NCI-H82 treated with DMSO at 0.1 percent for 48 hours (cell line): Measurements from ENCODE around the gene CMIP.
"Not testable (repeated sequence)": the region's sequence is repeated elsewhere in the genome, so short reads cannot be mapped to it uniquely, and the experiment has no call there.

ENCODE experiments used
- DNase-seq: peaks from one replicate; lab custom pipeline; 2025; ENCODE audit not compliant: unreplicated experiment; lab: John Stamatoyannopoulos, UW

Gene CMIP

DNA sequence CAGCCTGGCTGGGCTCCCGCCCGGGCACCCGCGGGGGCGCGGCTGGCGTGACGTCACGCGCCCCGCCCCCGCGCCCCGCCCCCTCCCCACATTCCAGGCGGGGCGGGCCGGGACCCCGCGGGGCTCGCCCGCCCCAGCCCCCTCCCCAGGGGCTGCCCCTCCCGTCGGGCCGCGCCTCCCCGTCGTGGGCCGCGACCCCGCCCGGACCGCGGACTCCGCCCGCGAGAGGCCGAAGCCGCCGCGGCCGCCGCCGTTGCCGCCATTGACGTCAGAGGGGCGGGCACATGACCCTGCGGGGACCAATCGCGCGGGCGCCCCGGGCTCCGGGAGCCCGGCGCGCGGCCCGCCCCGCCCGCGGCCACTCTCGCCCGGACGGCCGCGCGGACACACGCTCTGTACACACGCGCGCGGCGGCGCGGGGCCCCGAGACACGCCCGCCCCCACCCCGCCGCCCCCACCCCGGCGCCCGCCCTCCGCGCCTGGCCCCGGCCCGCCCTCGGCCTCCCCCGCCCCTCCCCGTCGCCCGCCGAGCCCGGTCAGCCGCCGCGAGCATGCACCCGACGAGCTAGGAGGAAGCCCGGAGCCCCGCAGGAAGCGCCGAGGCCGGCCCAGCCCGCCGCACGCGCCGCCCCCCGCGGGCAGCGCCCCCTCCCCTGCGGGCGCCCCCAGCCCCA, at the start of gene CMIP:
TSS of gene CMIP (plus strand) at position 361 of the 674 bp plus-strand sequence.
- DNase-seq: peak; percentile 29

DNA sequence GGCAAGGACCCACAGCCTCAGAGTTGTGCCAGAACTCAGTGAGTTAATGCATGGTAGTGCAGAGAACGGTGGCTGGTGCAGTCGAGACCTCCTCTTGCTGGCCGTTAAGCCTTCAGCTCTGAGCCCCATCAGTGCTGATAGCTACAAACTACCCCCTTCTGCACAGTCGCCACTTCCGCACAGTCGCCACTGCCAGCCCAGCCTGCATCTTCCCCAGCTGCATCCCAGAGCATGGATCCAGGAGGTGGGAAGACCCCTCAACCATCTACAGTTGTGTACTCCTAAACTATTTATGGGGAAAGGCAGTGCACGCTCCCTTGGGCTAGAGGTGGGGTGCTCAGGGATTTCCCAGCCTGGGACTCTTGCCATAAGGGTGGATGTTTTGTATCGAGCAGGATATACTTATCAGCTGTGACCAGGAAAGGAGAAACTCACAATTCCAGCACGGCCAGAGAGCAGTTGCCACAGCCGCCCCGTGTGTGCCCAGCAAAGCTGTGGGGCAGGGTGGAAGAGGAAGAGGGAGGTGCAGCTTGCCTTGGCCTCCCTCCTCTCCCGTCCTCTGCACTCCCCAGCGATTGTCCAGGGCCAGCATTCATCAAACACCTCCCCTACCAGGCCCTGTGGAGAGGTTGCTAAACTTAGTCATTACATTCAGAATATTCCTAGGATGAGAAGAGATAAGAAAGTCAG, 49.5 kb upstream of the CMIP start:
- DNase-seq: no peak

DNA sequence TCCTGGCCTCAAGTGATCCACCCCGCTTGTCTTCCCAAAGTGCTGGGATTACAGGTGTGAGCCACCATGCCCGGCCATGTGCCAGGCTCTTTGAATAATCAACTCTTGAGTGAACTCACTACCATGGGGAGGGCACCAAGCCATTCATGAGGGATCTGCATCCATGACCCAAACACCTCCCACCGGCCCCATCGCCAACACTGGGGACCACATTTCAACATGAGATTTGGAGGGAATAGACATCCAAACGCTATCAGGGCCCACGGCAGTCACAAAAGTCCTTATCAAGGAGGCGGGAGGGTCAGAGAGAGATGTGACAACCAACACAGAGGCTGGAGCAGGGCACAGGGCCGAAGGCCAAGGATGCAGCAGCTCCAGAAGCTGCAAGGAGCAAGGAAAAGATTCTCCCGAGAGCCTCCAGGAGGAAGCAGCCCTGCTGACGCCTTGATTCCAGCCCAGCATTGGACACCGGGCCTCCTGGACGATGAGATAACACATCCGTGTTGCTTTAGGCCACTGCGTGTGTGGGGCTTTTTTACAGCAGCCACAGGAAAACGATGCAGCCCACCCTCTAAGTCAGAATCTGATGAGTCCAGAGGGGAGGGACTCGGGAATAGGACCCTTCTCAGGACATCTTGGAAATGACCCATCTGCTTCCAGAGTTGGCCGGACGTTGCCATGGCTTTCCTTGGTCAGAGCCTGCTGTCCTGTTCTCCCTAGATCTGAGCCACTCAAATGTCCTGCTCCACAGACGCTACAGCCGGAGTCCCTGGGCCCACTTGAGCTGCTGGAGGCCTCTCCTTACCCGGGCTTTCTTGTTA, 47.3 kb upstream of the CMIP start:
- DNase-seq: no peak

DNA sequence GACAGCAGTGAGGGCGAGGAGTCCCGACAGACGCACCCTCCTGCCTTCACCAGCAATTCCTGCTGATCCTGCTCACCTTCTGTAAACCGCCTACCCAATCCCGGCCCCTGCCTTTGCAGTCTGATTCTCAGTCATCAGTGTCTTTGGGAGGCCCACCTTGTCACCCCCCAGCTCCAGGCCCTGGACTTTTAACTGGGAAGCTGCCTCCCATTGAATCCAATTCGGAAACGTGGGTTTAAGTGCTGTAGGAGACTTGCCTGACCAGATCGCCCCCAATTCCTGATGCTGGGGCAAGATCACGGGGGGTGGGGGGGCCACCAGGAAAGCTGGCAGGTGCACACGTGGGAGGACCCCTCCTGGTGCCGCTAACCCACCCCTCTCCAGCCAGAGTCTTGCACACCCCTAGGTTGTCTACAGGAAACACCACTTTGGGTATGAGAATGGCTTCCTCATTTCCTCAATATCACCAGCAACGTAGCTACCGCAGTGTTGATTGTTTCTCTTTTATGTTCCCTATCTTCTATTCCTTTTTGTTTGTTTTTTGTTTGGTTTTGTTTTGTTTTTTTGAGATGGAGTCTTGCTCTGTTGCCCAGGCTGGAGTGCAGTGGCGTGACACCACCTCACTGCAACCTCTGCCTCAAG, 46.6 kb upstream of the CMIP start:
- no peak for DNase-seq

DNA sequence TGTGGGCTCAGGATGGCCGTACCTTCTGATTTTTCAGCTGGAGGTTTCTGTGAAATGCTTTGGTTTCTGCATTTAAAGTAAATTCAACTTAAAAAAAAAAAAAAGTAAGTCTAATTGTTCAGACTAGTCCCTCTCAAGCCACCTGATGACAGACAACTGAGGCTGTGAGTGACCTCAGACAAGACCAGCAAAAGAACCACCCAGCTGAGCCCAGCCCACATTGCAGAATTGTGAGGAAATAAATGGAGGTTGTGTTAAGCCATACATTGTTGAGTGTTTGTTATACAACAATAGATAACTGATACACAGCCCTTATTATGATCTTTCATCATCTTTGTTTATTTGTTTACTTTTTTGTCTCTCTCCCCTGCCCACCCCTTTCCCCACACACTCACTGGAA, 44.7 kb upstream of the CMIP start:
- DNase-seq: no peak

DNA sequence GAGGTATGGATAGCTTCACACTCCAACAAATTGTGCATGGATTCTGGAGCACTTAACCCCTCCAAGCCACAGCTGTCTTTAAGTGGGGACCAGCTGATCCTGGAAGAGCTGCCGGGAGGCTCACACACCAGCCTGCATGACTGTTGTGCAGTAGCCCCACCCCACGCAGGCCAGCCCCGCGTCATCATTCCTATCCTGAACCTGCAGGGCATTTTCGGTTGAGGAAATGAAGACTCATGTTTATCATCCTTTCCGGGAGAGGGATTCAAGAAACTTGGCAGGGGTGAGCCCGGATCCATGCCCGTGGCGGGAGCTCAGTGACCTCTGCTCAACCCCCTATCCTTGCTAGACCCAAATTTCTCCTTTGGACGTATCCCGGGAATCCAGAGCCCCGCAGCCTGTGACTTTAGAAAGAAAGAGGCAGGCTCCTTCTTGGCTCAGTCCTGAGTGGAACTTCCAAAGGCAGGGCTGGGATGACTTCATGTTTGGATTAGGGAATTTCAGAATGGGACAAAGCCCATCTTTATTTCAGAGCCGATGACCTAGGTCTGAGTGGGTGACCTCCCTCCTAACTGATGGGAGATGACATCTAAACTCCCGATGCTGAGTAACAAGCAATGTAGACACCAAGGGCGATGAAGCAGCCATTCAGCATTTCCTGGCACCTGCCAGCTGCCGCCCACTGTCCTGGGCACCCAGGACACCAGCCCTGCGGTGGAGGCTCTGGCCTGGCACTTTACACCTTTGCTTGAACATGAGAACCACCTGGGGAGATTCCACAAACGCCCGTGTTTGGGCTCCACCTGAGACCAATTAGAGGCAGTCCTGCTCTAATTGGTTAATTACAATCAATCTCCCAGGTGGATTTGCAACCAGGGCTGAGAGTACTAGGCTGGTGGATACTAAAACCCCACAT, 43.3 kb upstream of the CMIP start:
- DNase-seq: no peak

DNA sequence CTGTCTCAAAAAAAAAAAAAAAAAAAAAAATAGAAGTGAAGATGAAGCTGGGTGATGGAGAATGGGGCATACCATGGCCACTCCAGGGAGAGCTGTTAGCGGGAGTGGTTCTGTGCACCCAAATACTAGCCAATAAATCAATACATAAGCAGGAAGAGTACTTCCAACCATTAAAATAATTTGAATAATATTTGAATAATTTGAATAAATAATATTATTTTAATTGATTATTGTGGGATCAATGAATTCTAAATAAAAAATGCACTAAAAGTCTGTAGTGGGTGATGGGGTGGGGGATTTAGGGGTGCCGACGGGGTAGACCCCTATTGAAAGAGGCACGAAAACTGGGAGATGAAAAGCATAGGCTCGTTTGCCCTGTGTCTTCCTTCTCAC, 41.4 kb upstream of the CMIP start:
- no peak for DNase-seq

DNA sequence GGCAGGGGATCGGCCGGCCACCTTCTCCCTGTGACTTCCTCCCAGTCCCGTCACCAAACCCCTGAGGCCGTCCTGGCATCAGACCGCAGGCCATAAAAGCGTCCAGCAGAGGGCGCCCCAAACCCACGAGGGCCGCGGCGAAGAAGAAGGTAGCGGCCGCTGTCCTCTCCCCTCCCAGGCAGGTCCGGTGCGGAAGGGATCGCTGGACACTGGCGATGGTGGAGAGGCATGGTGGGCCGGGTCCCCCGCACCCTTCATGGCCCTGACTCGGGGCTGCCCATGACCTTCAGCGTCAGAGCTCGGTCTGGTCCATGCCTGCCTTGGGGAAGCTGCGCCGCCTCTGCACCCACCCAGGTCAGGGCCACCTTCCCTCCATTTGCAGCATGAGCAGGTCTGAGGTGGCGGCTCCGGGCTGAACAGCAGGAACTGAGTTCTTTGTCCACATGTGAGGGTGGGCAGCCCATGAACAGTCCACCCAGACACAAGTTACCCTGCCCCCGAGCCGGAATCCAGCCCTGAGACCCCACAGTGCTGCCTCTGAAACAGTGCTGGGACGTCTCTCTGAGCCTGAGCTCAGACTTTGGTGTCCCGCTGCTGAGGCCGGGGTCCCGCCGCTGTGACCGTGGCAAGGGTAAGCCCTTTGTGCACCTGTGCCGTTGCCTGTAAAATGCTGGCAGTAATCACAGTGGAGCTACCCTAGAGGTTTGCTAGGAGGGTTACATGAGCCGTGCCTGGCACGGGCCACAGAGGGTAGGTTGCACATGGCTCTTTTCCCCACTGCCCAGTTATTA, 40.8 kb upstream of the CMIP start:
- peak; percentile 23 for DNase-seq

DNA sequence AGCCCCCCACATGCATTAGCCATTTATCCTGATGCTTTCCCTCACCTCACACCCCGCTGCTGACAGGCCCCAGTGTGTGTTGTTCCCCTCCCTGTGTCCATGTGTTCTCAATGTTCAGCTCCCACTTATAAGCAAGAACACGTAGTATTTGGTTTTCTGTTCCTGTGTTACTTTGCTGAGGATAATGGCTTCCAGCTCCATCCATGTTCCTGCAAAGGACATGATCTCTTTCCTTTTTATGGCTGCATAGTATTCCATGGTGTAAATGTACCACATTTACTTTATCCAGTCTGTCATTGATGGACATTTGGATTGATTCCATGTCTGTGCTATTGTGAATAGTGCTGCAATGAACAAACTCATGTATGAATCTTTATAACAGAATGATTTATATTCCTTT, 39.6 kb upstream of the CMIP start:
- not testable (repeated sequence) for DNase-seq

DNA sequence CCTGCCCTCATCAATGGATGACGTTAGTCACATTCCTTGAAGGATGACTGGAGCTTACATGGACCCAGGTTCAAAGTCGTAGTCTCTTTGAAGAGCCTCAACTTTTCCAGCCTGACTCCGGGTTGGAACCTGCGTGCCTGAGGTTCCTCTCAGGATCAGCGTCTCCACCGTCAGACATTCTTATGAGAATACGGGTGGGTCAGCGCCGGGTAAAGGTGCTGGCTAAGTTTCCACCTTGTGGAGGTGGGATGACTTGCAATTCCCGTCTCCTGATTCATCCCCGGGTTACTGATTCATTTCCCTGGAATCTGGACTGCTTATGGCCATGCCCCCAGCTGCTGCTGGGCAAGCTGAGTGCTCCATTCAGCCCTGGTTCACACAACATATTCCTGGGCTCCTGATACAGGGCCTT, 38.9 kb upstream of the CMIP start:
- DNase-seq: no peak

DNA sequence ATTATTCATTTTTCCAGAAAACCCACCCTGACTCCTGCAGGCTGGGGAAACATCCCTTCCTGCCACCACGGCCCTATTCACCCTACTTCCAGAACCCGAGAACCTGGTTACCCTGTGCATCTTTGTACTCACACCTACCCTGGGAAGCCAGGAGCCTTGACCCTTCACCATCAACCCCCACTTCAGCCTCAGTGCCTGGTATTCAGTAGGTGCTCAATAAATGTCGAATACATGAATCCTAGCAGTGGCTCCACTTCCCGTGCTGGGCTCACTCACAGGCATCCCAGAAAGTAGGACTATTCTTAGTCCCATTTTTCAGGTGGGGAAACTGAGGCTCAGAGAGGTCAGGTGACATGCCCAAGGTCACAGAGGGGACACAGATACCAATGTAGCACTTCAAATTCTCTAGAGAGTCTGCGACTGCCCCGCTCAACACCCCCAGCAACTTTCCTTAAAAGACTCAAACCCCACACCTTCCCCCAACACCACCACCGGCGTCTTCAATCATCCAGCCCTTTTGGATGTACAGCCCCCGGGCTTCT, 36.1 kb upstream of the CMIP start:
- no peak for DNase-seq

DNA sequence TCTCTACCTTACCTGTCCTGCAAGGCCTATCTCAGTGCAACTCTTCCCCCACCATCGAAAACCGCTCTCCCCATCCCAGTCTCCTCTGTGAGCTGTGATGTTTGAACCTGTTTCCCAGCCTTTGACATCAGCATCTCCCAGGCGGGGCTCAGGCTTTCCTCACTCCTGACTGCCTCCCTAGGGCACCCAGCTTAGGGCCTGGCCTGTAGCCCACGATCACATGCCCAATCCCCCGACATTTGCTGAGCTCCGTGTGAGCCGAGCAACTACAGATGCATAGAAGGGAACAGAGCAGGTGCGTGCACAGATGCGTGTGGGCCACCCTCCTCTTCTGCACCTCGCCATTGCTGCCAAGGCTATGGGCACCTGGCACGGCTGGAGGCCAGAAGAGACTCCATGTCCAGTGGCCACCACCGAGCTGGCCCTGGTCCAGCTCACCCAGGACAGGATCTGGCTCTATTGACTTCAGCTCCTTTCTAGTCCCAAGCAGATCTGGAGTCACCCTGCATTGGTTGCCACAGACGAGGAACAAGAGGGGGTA, 35.5 kb upstream of the CMIP start:
- no peak for DNase-seq

DNA sequence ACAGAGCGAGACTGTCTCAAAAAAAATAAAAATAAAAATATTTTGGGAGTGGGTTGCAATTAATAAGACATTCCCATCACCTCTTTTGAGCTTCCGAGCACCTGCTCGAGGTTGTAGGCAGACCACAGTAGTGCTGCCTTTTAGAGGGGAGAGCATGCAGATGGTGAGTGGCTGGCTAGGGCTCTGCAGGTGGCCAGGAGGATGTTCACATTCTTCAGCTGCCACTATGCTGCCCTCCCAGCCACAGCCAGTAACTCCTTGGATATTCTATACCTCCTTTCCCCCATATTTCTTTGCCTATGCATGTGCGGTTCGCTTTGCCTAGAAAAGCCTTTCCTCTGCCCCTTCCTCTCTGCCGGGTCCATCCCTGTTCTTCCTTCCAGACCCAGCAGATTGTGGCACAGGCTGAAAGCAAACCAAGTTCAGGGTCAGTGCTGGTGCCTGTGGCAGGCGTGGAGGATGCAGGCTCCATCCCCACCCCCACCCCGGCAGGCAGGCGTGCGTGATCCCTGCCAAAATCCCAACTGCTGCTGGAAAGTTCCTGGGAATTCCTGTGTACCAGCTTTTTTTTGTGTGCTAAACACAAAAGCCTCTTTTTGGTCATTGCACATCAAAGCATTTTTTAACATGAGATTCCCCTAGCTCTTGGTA, 33.8 kb upstream of the CMIP start:
- no peak for DNase-seq

DNA sequence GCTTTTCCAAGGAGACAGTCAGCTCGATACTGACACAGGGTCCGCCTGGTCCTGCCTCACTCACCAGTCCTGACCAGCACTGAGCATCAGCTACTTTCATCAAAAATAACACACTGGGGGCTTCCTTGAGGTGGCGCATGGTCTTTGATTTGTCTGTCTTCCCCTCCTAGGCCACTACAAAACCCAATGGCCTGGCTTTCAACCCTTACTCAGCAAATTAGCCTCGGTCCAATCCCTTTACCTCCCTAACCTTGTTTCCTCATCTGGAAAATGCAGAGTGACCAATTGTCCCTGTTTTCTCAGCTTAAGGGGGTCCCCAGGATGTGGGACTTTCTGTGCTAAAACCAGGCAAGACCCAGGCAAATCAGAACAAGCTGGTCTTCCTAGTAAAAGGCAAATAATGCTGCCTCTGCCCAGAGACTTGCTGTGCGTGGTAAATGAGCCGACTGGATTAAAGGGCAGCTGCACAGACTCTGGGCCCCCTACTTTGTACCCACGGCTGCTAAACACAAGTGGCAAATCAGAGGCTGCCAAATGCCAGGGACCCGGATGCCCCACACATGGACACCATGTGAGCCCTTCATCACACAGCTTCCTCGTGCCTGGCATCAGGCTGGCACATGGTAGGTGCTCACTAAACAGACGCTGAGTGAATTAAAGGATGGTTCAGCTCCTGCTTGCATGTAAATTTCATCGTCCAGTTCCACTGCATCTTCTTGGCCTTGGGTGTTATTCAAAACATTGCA, 31.2 kb upstream of the CMIP start:
- DNase-seq: no peak

DNA sequence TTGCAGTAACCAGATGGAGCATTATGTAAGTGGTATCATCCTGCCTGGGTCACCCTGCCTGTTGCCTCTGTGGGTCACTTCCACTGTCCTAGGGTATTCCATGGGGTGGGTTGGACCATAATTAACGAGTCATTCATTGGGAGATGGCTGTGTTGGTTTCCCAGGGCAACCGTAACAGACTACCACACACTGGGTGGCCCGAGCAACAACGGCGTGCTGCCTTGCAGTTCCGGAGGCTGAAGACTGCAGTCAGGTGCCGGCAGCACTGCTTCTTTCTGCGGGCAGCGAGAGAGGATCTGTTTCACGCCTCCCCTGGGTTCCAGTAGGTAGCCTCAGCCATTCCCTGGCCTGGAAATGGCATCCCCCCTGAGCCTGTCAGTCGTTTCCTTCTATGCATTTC, 28.9 kb upstream of the CMIP start:
- DNase-seq: no peak

DNA sequence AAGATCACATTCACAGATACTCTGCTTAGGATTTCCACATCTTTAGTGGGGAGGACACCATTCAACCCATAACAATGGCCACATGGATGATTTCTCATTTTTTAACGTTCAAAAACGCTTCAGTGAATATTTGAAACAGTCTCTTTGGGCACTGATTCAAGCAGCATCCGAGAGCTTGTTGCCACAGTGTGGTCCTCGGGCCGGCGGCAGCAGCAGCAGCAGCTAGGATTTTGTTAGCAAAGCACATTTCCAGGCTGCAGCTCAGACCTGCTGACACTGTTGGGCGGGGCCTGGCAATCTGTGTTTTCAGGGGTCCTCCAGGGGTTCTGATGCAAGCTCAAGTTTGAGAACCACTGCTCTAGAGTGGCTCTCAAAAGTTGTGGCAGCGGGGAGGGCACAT, 27.9 kb upstream of the CMIP start:
- DNase-seq: no peak

DNA sequence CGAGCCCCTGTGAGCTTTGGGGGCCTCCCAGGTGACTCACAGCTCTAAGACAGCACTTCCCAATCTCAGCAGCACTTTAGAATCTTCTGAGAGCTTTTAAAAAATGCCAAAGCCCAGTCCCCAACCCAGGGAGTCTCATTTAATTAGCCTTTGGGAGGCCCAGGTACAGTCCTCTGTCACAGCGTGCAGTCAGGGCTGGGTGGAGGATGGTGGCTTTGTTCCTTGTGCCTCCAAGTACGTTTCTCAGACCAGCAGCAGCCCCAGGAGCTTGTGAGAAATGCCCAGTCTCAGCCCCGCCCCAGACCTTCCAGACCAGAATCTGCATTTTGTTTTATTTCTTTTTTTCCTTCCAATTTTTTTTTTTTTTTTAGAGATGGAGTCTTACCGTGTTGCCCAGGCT, 27.4 kb upstream of the CMIP start:
- no peak for DNase-seq

DNA sequence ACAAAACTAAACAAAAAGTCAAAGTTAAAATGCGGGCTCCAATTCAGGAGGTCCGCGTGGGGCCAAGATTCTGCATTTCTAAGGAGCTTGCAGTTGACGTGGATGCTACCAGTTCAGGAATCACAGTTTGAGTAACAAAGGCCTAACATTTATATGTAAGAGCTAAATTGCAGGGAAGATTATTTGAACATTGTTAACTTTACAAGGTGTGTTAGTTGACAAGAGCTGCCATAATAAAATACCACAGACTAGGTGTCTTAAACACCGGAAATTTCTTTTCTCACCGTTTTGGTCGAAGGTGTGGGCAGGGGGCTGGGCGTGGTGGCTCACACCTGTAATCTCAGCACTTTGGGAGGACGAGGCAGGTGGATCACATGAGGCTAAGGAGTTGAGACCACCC, 24.8 kb upstream of the CMIP start:
- no peak for DNase-seq
